Measurements from ENCODE around the gene GAST. TPM values are rescaled to one million over a fixed set of nuclear protein-coding genes. Genes with fewer than 3 reads are reported as not detected.

GAST gene
- total and polyA plus RNA-seq, 9 of the 15 experiments (the other 6 are each of a cell fraction or from before 2014, with no cell fraction given) = not detected

- BruUV-seq (replicated peaks) = no TSS peak
- WGBS (ENCODE audit: insufficient coverage, low coverage, missing lambda C conversion rate) = 3% methylated on average over 4 of the region's 4 CpGs
- Histone ChIP-seq H3K9me3 (replicated peaks; ENCODE audit: control insufficient read depth, insufficient read depth, low read depth, low read length) (no peaks in the 10 kb centered on the region), H3K27ac (ENCODE audit: extremely low read depth, low read depth, low read length) (no peak overlapping the region), H3K79me2 (ENCODE audit: control insufficient read depth, insufficient read depth, low read length) (no peaks in the 10 kb centered on the region), H3K4me2 (ENCODE audit: insufficient read depth, low read length) (no peak overlapping the region), H3K4me3 (no peak overlapping the region), H3K9ac (ENCODE audit: insufficient read depth in 1 of 2, low read depth in 2 of 2, low read length in 2 of 2) (no peak overlapping the region), H2AFZ (ENCODE audit: low read depth, low read length) (no peak overlapping the region), H3K27me3 (ENCODE audit: control insufficient read depth in 2 of 2, insufficient read depth in 2 of 2, low read length in 2 of 2) (peaks cover 23 to 42% of the 10 kb centered on the region in 2 experiments; a peak in 4 of 5 replicates), H4K20me1 (replicated peaks; ENCODE audit: control insufficient read depth, insufficient read depth, low read length) (no peaks in the 10 kb centered on the region), H3K4me1 (replicated peaks in 1 of 2; ENCODE audit: control insufficient read depth in 2 of 2, insufficient read depth in 2 of 2, low read length in 2 of 2) (peaks cover 3 to 28% of the 10 kb centered on the region in 2 experiments; a peak in 3 of 5 replicates), H3K9me1 (ENCODE audit: control insufficient read depth, insufficient read depth, low read length) (no peaks in the 10 kb centered on the region), H3K36me3 (ENCODE audit: control insufficient read depth, insufficient read depth, low read length) (no peaks in the 10 kb centered on the region)
- CTCF ChIA-PET (ENCODE audit: low intra/inter-chr PET ratio) = interaction anchor here (0.5 kb wide), 1 partner anchor 14 kb away, joined by 3 read pairs; no protein-coding TSS in a partner anchor
- ATAC-seq (peak; percentile 7; the same call in 1 of the 3 replicates), FAIRE-seq (peak; percentile 48), DNase-seq (ENCODE audit: extremely low read depth in 1 of 4, low spot score in 3 of 4) (no peak)
- intact Hi-C loops (cut with micrococcal nuclease) = no loop called here
- in situ Hi-C loops (cut with MboI) = loop anchor here (25.0 kb wide), 1 partner anchor 382 kb away; the partner anchor contains the start of genes DHX58, HSPB9 and KAT2A
- TF ChIP-seq ZFX (CRISPR knock-in tag; IDR thresholded peaks at IDR 0.05) (no peak), SMARCC2 (IDR thresholded peaks at IDR 0.05; ENCODE audit: low read depth) (no peak), MAZ (CRISPR knock-in tag; conservative IDR thresholded peaks at IDR 0.05 in 1 of 2, IDR thresholded peaks at IDR 0.05 in 1 of 2) (no peak), ETV1 (tag; conservative IDR thresholded peaks at IDR 0.05; ENCODE audit: low read depth) (no peak), NCOA1 (IDR thresholded peaks at IDR 0.05; ENCODE audit: low read depth) (no peak), HIVEP1 (CRISPR knock-in tag; IDR thresholded peaks at IDR 0.05) (no peak)
- POLR2A ChIA-PET = interaction anchor here (0.9 to 2.3 kb wide), 2 partner anchors 12 to 41 kb away, joined by 3 to 21 read pairs; partner anchors contain the start of gene EIF1
Observed at GRCh38 chr17:41730479-41730878, 18.3 kb downstream of the GAST start.
